H9 (cell line): ENCODE data around the gene PRCC. TPM values are rescaled to one million over a fixed set of nuclear protein-coding genes. Genes with fewer than 3 reads are reported as not detected.

Source experiments
- DNase-seq: peaks from one replicate; pipeline ENCODE4 v3.0.0-alpha.2; 2017
- H2AFZ ChIP-seq: one replicate; pipeline ENCODE4 v1.6.1; 2013; ENCODE audit warnings: mild to moderate bottlenecking, low read length, control low read depth, moderate library complexity
- H2AK5ac ChIP-seq: 2 replicates; pipeline ENCODE4 v1.6.1; 2013; ENCODE audit warnings: low read length, control low read depth, mixed read lengths; ENCODE audit not compliant: insufficient read length
- H2BK120ac ChIP-seq: one replicate; pipeline ENCODE4 v1.6.1; 2013; ENCODE audit warnings: low read depth, mild to moderate bottlenecking, low read length, control low read depth, inconsistent platforms; ENCODE audit not compliant: poor library complexity, severe bottlenecking
- H2BK12ac ChIP-seq: 2 replicates; pipeline ENCODE4 v1.6.1; 2013; ENCODE audit warnings: low read length, control low read depth, mixed read lengths, low read depth; ENCODE audit not compliant: insufficient read length
- H2BK15ac ChIP-seq: 2 replicates; pipeline ENCODE4 v1.6.1; 2013; ENCODE audit warnings: low read depth, low read length, control low read depth
- H2BK20ac ChIP-seq: one replicate; pipeline ENCODE4 v1.6.1; 2013; ENCODE audit warnings: low read depth, mild to moderate bottlenecking, low read length, control low read depth, inconsistent platforms; ENCODE audit not compliant: poor library complexity, severe bottlenecking
- H2BK5ac ChIP-seq: 2 replicates; pipeline ENCODE4 v1.6.1; 2013; ENCODE audit warnings: low read length, control low read depth, mixed read lengths; ENCODE audit not compliant: insufficient read length
- H3K14ac ChIP-seq: 2 replicates; pipeline ENCODE4 v1.6.1; 2013; ENCODE audit warnings: low read length, control low read depth; ENCODE audit not compliant: insufficient read depth
- H3K18ac ChIP-seq: 2 replicates; pipeline ENCODE4 v1.6.1; 2013; ENCODE audit warnings: low read depth, mild to moderate bottlenecking, mixed read lengths, low read length, control low read depth; ENCODE audit not compliant: insufficient read length
- H3K23ac ChIP-seq: 2 replicates; pipeline ENCODE4 v1.6.1; 2013; ENCODE audit warnings: low read length, control low read depth, mixed read lengths, low read depth; ENCODE audit not compliant: insufficient read length
- H3K23me2 ChIP-seq: 2 replicates; pipeline ENCODE4 v1.6.1; 2013; ENCODE audit warnings: low read depth, mild to moderate bottlenecking, mixed read lengths, low read length, control low read depth; ENCODE audit not compliant: insufficient read length, poor library complexity, severe bottlenecking
- H3K27ac ChIP-seq: 2 replicates; pipeline ENCODE4 v1.5.1; 2013; ENCODE audit warnings: low read length, control low read depth, mixed read lengths, low read depth; ENCODE audit not compliant: insufficient read length
- H3K27me3 ChIP-seq: 2 replicates; pipeline ENCODE4 v1.6.1; 2013; ENCODE audit warnings: low read length, control low read depth, inconsistent platforms; ENCODE audit not compliant: insufficient read depth
- H3K4ac ChIP-seq: 2 replicates; pipeline ENCODE4 v1.6.1; 2013; ENCODE audit warnings: low read depth, mild to moderate bottlenecking, control low read depth, inconsistent platforms, low read length, moderate library complexity
- H3K4me1 ChIP-seq: 2 replicates; pipeline ENCODE4 v1.6.1; 2013; ENCODE audit warnings: low read length, control low read depth, inconsistent platforms; ENCODE audit not compliant: insufficient read depth
- H3K4me2 ChIP-seq: 2 replicates; pipeline ENCODE4 v1.6.1; 2013; ENCODE audit warnings: low read length, control low read depth, mixed read lengths; ENCODE audit not compliant: insufficient read length, insufficient read depth
- H3K56ac ChIP-seq: 2 replicates; pipeline ENCODE4 v1.6.1; 2013; ENCODE audit warnings: low read depth, mild to moderate bottlenecking, mixed read lengths, low read length, control low read depth; ENCODE audit not compliant: insufficient read length
- H3K79me1 ChIP-seq: 2 replicates; pipeline ENCODE4 v1.6.1; 2013; ENCODE audit warnings: low read depth, mild to moderate bottlenecking, moderate library complexity, low read length, control low read depth, inconsistent platforms; ENCODE audit not compliant: insufficient read depth, poor library complexity, severe bottlenecking
- H3K79me2 ChIP-seq: 2 replicates; pipeline ENCODE4 v1.6.1; 2013; ENCODE audit warnings: low read length, control low read depth, inconsistent platforms; ENCODE audit not compliant: insufficient read depth
- H3K9ac ChIP-seq: 2 replicates; pipeline ENCODE4 v1.6.1; 2013; ENCODE audit warnings: low read length, control low read depth, mixed read lengths; ENCODE audit not compliant: insufficient read length; ENCODE audit errors: extremely low read depth
- H3K9me3 ChIP-seq: one replicate; pipeline ENCODE4 v1.6.1; 2013; ENCODE audit warnings: low read depth, low read length, inconsistent platforms; ENCODE audit not compliant: control insufficient read depth
- H3T11ph ChIP-seq: one replicate; pipeline ENCODE4 v1.6.1; 2013; ENCODE audit warnings: mild to moderate bottlenecking, low read length, control low read depth, inconsistent platforms
- H4K20me1 ChIP-seq: one replicate; pipeline ENCODE4 v1.6.1; 2013; ENCODE audit not compliant: control insufficient read depth, insufficient read length, insufficient read depth
- H4K5ac ChIP-seq: 2 replicates; pipeline ENCODE4 v1.6.1; 2013; ENCODE audit warnings: low read depth, mild to moderate bottlenecking, mixed read lengths, low read length, control low read depth; ENCODE audit not compliant: insufficient read length
- H4K8ac ChIP-seq: replicated peaks from 2 replicates; pipeline ENCODE4 v1.6.1; 2013; ENCODE audit warnings: low read length, control low read depth, mixed read lengths, low read depth; ENCODE audit not compliant: insufficient read length
- H4K91ac ChIP-seq: 2 replicates; pipeline ENCODE4 v1.6.1; 2013; ENCODE audit warnings: low read depth, mild to moderate bottlenecking, moderate library complexity, mixed read lengths, low read length, control low read depth; ENCODE audit not compliant: insufficient read length
- H3K27ac Mint-ChIP-seq, 3 experiments: 2 replicates in 2 of 3; 3 replicates in 1 of 3; pipeline ENCODE4 v1.8.0; 2020 to 2021; ENCODE audit warnings: mixed read lengths in 3 of 3, mild to moderate bottlenecking in 1 of 3, moderate library complexity in 1 of 3
- H3K27me3 Mint-ChIP-seq: 2 replicates; pipeline ENCODE4 v1.8.0; 2021; ENCODE audit warnings: low read depth, mild to moderate bottlenecking, moderate library complexity, mixed read lengths
- H3K36me3 Mint-ChIP-seq, 3 experiments: 2 replicates in 2 of 3; 3 replicates in 1 of 3; pipeline ENCODE4 v1.8.0; 2020 to 2021; ENCODE audit warnings: low read depth in 3 of 3, mixed read lengths in 3 of 3; ENCODE audit not compliant: insufficient read depth in 1 of 3
- H3K4me1 Mint-ChIP-seq, 2 experiments: 2 replicates each; pipeline ENCODE4 v1.8.0; 2020; ENCODE audit warnings: mixed read lengths in 2 of 2
- H3K4me3 Mint-ChIP-seq, 2 experiments: 2 replicates in 1 of 2; 3 replicates in 1 of 2; pipeline ENCODE4 v1.8.0; 2020 to 2021; ENCODE audit warnings: mild to moderate bottlenecking in 2 of 2, mixed read lengths in 2 of 2, moderate library complexity in 1 of 2
- H3K9me3 Mint-ChIP-seq, 2 experiments: 2 replicates in 1 of 2; 3 replicates in 1 of 2; pipeline ENCODE4 v1.8.0; 2020; ENCODE audit warnings: mild to moderate bottlenecking in 2 of 2, mixed read lengths in 2 of 2, moderate library complexity in 1 of 2
- WGBS: extraction: QIAGEN DNeasy Blood & Tissue Kit; methylation state at CpG from one replicate; pipeline ENCODE4 v1.1.7; 2013; ENCODE audit warnings: missing lambda C conversion rate, low lambda C conversion rate, mixed read lengths; ENCODE audit not compliant: insufficient read length; ENCODE audit errors: extremely low coverage; 5-methylcytosine and 5-hydroxymethylcytosine counted together
- total RNA-seq: library from RNA; stranded (reverse); gene quantifications from 2 replicates; pipeline ENCODE4 v1.2.1, GENCODE V29; 2021
- TF ChIP-seq, protein P1 (sequence below): fragments of 200-600 bp; sonication (generic); conservative IDR thresholded peaks from 3 replicates; pipeline ENCODE4 v1.8.0; 2021; ENCODE audit warnings: antibody characterized with exemption, mild to moderate bottlenecking

The PRCC gene
- total RNA-seq, 1 experiment from 2014 or later: 129 TPM

DNA sequence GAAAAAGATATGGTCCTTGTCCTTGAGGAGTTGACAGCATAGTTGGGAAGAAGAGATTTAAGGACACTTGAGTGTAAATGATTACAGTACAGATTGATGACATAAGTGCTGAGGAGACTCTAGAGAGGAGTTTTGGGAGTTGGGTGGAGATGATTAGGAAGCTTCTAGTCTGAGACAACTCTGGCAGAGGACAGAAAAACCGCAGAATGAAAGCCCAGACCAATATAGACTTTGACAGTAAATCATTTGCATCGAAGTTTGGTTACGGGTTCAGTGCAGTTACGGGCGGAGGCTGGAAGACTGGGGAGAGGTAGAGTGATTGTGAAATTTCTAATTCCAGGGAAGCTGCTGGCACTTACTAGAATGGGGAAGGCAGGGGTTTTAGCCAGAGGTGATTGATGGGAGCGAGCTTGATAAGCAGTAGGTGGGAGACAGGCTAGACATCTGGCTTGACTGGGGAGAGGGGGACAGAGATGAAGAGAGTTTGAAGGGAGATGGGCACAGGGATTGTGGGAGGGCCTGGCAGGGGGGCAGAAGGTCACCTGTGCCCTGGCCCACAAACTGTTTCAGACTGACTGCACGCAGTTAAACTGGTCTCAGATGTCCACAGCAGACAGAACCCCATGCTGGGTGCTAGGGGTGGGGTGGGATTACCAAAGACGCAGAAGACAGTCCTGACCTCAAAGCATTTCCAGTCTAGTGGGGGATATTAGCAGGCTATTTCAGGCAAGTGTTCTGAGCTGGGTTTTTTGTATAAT is 29.2 kb downstream of the PRCC start:
- Mint-ChIP-seq H3K27ac (no peak overlapping the region), H3K27me3 (no peaks in the 10 kb centered on the region), H3K9me3 (no peaks in the 10 kb centered on the region), H3K4me3 (no peak overlapping the region), H3K36me3 (peaks cover 38 to 89% (median 70%) of the 10 kb centered on the region in 3 experiments; a peak in 6 of 7 replicates), H3K4me1 (no peaks in the 10 kb centered on the region)
- Histone ChIP-seq H3K79me1 (no peaks in the 10 kb centered on the region), H3K56ac (no peak overlapping the region), H2AK5ac (no peak overlapping the region), H3K23me2 (no peaks in the 10 kb centered on the region), H3K27me3 (no peaks in the 10 kb centered on the region), H3K18ac (no peak overlapping the region), H3K79me2 (no peaks in the 10 kb centered on the region), H3K9me3 (no peaks in the 10 kb centered on the region), H3T11ph (no peak overlapping the region), H2BK120ac (no peak overlapping the region), H3K23ac (no peak overlapping the region), H4K5ac (no peak overlapping the region), H3K14ac (no peak overlapping the region), H2BK20ac (no peak overlapping the region), H3K27ac (no peak overlapping the region), H3K4me2 (no peak overlapping the region), H2BK15ac (no peak overlapping the region), H3K4me1 (no peaks in the 10 kb centered on the region), H4K20me1 (no peaks in the 10 kb centered on the region), H3K4ac (no peak overlapping the region), H2AFZ (no peak overlapping the region), H4K8ac (no peak overlapping the region), H2BK5ac (no peak overlapping the region), H4K91ac (no peak overlapping the region), H2BK12ac (no peak overlapping the region), H3K9ac (no peak overlapping the region)
- TF ChIP-seq, protein P1, sequence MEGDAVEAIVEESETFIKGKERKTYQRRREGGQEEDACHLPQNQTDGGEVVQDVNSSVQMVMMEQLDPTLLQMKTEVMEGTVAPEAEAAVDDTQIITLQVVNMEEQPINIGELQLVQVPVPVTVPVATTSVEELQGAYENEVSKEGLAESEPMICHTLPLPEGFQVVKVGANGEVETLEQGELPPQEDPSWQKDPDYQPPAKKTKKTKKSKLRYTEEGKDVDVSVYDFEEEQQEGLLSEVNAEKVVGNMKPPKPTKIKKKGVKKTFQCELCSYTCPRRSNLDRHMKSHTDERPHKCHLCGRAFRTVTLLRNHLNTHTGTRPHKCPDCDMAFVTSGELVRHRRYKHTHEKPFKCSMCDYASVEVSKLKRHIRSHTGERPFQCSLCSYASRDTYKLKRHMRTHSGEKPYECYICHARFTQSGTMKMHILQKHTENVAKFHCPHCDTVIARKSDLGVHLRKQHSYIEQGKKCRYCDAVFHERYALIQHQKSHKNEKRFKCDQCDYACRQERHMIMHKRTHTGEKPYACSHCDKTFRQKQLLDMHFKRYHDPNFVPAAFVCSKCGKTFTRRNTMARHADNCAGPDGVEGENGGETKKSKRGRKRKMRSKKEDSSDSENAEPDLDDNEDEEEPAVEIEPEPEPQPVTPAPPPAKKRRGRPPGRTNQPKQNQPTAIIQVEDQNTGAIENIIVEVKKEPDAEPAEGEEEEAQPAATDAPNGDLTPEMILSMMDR: no peak
- no CpG with 5 or more reads among the region's 8 CpGs for WGBS
- DNase-seq: no peak
